Hematopoietic multipotent progenitor cell treated with erythropoietin and hydrocortisone succinate and interleukin-3 and kit ligand, for 8 days (in vitro differentiated cells): Measurements from ENCODE around the gene PTPN13.
A peak's percentile ranks its signal among the peaks of the same experiment; 100 is the strongest.

Experiments used
- DNase-seq: peaks from one replicate; pipeline ENCODE4 v3.0.0-alpha.2; 2015

The PTPN13 gene, protein sequence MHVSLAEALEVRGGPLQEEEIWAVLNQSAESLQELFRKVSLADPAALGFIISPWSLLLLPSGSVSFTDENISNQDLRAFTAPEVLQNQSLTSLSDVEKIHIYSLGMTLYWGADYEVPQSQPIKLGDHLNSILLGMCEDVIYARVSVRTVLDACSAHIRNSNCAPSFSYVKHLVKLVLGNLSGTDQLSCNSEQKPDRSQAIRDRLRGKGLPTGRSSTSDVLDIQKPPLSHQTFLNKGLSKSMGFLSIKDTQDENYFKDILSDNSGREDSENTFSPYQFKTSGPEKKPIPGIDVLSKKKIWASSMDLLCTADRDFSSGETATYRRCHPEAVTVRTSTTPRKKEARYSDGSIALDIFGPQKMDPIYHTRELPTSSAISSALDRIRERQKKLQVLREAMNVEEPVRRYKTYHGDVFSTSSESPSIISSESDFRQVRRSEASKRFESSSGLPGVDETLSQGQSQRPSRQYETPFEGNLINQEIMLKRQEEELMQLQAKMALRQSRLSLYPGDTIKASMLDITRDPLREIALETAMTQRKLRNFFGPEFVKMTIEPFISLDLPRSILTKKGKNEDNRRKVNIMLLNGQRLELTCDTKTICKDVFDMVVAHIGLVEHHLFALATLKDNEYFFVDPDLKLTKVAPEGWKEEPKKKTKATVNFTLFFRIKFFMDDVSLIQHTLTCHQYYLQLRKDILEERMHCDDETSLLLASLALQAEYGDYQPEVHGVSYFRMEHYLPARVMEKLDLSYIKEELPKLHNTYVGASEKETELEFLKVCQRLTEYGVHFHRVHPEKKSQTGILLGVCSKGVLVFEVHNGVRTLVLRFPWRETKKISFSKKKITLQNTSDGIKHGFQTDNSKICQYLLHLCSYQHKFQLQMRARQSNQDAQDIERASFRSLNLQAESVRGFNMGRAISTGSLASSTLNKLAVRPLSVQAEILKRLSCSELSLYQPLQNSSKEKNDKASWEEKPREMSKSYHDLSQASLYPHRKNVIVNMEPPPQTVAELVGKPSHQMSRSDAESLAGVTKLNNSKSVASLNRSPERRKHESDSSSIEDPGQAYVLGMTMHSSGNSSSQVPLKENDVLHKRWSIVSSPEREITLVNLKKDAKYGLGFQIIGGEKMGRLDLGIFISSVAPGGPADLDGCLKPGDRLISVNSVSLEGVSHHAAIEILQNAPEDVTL (N-terminal part only)

DNA sequence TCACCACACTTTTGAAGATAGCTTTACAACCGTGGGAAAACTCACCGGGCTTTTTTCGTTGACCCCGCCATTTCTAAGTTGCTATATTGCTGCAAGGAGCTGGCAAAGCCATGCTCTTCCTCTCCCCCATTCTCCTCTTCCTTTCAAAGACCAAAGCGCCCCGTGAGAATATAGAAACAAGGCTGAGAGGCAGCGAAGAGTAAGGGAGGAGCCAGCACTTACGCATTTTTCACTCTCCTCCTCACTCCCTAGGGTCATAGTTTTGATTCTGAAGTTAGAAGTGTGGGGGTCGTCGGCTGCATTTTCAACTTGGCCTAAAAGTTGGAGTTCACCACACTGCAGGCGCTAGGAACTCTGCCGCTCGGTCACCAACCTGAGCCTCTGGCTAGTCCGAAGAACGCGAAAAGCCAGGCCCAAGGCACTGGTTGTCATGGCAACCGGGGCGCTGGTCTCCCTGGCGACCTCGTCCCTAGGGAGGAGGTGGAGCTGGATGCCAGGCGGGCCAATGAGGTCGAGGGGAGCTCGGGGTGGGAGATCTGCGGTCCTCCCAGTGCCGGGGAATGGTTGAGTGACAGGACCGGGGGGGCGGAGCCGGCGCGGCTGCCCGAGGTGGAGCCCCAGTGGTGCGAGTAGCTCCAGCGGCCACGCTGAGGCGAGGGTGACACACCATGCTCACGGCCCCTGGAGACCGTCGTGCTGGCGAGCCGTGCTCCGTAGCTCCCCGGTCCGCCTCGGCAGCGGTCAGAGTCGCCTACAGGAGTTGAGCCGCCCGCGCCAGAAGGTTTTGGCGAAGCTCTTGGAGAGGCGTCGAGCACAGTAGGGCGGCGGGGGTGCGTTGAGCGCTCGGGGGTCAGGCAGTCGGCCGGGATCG, at the start of gene PTPN13:
TSS of gene PTPN13 (plus strand) at position 628 of the 871 bp plus-strand sequence. CDS start 40,942 bp downstream, outside the sequence.
- peak; percentile 94 for DNase-seq

DNA sequence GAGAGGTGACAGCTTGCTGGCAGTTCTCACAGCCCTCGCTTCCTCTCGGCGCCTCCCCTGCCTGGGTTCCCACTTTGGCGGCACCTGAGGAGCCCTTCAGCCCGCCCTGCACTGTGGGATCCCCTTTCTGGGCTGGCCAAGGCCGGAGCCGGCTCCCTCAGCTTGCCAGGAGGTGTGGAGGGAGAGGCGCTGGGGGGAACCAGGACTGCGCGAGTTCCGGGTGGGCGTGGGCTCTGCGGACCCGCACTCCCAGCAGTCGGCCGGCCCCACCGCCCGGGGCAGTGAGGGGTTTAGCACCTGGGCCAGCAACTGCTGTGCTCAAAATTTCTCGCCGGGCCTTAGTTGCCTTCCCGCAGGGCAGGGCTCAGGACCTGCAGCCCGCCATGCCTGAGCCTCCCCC, 47.0 kb upstream of the PTPN13 start:
- no peak for DNase-seq

DNA sequence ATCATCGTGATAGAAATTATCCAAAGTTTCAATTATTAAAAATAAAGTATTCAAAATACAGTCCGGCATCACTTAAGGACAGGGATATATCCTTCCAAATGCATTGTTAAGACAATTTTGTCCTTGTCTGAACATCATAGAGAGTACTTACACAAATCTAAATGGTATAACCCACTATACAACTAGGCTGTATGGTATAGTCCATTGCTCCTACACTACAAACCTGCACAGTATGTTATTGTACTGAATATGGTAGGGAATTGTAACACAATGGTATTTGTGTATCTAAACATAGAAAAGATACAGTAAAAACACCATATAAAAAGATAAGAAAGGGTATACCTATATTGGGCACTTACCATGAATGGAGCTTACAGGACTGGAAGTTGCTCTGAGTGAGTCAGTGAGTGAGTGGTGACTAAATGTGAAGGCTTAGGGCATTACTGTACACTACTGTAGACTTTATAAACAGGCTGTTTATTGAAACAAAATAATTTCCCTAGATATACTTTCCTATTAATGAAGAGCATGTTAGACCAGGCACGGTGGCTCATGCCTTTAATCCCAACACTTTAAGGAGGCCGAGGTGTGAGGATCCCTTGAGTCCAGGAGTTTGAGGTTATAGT, 44.8 kb upstream of the PTPN13 start:
- no peak for DNase-seq

DNA sequence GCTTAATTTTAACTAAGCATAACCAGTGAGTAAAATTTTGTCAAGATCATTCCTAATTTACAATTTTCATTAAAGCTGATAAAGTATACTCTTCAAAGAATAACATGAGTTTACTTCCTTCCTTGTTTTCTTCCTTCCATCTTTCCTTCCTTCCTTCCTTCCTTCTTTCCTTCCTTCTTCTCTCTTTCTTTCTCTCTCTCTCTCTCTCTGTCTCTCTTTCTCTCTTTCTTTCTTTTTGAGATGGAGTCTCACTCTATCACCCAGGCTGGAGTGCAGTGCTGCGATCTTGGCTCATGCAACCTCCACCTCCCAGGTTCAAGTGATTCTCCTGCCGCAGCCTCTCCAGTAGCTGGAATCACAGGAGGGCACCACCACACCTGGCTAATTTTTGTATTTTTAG, 42.7 kb upstream of the PTPN13 start:
- no peak for DNase-seq

DNA sequence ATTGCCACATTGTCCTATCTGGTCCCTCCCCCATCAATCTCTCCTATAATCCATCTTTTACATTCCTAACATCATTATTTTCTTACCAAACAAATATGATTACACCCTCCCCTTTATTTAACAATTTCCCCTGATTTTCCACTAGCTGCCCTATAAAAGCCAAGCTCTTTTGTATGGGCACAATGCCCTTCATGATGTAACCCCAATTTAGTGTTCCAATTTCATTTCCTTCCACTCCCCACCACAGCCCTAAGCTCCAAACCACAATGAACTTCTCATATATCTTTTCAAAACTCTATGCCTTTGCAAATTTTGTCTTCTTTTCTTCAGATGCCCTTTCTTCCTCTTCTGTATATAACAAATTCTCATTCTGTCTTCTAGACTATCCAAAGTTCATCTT, 39.5 kb upstream of the PTPN13 start:
- DNase-seq: no peak

DNA sequence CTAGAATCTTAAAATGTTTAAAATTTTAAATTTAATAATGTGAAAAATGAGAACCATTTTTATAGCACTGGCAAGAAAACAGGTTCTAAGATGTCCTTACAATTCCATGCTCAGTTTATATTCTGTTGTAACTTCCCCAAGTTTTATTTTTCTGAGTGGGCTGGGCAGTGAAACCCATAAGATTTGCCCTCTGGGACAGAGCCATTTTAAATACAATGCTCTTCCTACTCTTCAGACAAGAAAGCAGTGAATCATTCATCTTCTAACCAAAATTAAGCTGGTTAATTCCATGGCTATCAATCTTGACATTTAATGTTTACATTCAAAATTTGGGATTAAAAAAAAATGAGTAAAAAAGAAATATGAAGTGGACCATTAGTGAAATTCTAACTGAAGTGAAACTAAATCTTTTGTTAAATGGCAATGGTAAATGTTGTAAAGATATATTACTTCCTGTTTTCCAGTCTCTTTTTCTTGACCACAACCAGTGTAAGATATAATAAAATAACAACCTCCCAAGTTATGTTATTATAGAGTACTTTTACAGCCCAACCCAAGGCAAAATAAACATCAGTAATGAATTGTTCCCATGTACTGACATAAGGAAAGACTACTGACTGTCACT, 37.2 kb upstream of the PTPN13 start:
- no peak for DNase-seq

DNA sequence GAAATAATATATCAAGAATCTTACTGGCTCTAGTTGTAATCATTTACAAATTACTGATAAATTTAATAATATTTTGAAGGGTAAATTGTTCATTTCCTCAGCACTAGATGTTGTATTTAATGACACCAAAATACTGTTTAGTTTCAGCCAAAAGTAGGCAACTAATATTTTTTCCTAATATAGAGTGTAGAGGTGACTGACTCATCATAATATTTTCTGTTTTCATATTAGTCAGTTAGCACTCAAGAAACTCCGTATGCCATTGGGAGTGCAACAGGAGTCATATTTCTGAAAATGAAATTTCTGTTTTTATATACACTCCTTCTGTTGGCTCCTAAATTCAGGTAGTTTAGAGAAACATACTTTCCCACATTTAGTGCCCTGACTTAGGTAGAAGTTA, 36.6 kb upstream of the PTPN13 start:
- no peak for DNase-seq

DNA sequence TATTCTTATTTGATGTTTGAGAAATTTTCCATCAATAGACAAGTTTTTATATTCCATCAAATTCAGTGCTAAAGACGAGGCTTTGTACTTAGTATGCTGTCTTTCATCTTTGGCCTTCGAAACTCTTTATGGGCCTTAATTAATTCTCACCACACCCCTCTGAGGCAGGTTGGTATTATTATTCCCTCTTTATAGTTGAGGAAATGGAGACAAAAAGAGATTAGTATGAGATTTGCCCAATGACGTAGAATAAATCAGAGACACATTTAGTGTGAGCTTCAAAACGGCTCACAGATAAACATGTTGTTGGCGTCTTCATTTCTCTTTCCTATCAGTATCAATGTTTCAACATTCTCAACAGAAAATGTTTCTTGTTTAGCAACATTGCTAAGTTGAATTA, 35.9 kb upstream of the PTPN13 start:
- DNase-seq: no peak

DNA sequence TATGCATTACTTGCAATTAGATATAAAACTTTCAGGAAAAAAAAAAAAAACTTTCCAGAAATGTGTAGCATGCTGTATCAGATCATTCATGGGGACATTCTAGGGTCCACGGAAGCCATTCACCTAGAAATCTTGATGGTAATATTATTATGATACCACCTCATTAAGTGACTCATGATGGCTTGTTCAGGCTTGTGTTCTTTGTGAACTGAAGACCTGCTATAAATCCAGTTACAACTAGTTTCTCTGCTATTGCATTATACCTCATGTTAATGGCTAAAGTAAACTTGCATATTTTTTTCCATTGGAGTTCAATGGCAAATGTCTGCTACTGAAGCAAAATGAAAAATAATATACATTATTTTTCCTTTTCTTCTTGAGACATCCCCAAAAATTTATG, 35.3 kb upstream of the PTPN13 start:
- no peak for DNase-seq

DNA sequence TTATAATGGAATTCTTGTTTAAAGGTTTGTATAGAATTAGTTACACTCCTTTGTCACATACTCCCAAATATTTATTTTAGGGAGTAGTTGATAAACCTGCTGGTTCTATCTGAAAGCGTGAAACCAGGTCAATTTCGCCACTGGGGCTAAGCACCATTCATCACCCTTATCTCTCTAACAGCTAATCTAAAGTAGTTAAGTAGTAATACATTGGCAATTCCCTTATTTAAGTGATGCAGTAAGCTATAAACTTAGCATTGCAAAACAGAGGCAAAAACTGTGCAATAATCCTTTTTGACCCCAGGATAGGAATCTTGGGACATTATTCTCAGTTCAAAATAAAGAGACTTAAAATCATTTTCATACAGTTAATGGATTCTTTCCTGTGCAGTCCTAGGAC, 33.7 kb upstream of the PTPN13 start:
- DNase-seq: no peak

DNA sequence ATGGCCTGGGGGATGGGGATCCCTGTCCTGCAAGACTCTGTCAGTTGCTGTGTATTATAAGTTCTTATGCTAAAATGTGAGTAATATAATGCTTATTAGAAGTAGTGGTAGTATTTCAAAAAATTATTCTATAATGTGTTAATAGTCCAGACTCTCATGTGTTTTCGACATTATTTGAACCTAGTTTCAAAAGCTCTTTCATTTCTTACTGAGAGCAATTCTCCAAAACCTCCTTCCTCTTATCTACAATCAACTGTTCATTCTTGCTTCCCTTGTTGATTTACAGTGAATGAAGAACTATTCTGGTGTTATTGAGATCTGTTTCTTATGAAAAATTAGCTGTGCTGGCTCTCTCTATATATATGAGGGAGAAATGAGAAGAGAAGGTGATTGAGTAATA, 32.9 kb upstream of the PTPN13 start:
- DNase-seq: no peak

DNA sequence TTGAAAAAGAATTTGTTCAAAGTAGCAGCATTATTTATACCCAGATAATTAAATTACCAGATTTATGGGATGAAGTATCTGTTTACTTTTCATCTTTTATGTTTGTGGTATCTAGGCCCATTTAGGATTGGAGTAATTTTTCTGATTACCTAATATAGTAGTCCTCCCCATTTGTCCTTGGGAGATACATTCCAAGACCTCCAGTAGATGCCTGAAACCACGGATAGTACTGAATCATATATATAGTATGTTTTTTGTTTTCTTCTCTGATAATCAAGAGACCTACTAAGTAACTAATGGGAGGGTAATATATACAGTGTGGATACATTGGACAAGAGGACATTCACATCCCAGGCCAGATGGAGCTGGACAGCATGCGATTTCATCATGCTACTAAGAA, 30.7 kb upstream of the PTPN13 start:
- DNase-seq: no peak

DNA sequence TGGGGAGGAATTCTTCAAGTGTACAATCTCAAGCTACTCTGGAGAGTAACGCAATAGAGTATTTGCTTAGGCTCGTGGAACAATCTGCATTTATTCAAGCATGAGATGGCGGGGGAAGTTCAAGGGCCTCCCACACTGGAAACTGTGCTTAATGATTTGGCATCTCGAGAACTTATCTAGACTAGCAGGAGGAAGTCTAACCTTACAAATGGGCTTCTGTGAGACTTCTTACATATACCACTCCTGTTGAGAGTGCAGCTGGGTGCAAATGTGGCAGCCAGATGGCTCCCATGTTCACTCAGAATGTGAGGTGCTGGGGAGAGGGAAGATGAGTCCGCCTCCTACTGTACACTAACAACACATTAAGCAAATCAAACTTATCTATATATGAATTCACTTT, 29.3 kb upstream of the PTPN13 start:
- peak; percentile 43 for DNase-seq

DNA sequence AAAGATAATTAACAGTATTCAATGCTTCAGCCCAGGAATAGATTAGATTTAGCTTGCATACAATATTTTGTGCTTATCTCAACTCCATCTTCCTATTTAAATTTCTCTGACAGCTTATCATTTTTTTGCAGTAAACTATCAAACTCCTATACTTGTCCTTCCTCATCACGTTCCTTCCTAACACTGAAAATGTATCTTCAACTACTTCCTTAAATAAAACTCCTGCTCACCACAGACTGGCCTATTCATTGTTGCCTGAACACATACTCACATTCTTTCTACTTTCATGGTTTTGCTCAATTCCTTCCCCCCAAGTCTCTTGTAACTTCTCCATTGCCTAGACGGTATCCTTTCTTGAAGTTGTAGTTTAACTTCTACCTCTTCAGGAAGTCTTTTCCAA, 28.5 kb upstream of the PTPN13 start:
- DNase-seq: no peak

DNA sequence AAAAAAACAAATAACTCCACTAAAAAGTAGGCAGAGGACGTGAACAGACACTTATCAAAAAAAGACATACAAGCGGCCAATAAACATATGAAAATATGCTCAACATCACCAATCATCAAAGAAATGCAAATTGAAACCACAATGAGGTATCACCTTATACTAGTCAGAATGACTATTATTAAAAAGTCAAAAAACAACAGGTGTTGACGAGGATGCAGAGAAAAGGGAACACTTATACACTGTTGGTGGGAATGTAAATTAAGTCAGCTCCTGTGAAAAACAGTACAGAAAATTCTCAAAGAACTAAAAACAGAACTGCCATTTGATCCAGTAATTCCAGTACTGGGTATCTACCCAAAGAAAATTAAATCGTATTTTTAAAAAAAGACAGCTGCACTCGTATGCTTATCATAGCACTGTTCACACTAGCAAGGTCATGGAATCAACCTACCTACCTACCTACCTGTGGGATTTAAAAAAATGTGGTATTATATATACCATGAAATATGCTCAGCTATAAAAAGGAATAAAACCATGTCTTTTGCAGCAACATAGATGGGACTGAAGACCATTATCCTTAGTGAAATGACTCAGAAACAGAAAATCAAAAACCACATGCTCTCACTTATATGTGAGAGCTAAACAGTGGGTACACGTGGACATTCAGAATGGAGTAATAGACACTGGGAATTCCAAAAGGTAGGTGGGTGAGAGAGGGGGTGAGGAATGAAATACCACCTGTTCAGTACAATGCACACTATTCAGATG, 24.8 kb upstream of the PTPN13 start:
- DNase-seq: no peak

DNA sequence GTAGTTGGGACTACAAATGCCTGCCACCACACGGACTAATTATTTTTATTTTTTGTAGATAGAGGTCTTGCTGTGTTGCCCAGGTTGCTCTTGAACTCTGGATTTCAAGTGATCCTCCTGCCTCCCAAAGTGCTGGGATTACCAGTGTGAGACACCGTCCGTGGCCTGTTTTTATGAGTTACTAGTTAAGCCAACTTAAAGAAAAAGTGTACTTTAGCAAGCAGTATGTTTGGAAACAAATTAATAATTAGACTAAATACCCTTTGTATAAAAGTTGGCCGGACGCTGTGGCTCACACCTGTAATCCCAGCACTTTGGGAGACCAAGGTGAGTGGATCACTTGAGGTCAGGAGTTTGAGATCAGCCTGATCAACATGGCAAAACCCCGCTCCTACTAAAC, 14.2 kb upstream of the PTPN13 start:
- no peak for DNase-seq

DNA sequence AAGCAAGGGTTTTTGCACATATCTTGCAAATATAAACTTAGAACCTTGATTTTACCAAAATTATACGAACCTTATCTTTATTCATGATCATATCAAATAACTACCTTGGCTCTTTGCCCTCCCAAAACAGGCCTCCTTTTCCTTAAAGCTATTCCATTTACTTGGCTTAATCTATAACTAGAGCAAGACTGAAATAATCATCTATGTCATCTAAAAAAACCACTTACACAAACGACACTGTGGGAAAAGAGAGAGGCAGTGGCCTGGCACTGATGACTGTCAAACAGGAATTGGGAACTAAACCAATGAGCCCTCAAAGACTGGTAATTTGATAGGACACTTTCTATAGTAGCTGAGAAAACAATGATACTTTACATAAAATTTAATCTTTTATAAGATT, 11.7 kb upstream of the PTPN13 start:
- peak; percentile 20 for DNase-seq

DNA sequence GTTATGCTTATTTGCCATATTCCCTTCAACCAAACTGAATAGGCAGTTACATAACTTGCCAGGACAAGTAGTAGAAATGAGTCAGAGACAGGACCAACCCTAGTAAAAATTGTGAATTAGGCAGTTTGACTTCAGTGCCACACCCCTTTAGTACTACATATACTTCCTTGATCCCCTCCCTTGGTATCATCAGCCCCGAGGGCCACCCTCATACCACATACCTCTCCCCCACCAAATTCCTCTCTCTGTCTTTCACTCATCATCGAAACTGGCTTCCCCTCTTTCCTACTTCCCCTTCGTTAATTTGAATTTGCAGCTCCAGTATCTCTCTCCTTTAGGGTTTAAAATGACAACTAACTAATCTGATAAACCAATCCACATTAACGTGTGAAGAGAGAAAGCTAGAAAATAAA, 7.9 kb upstream of the PTPN13 start:
- peak; percentile 3 for DNase-seq

DNA sequence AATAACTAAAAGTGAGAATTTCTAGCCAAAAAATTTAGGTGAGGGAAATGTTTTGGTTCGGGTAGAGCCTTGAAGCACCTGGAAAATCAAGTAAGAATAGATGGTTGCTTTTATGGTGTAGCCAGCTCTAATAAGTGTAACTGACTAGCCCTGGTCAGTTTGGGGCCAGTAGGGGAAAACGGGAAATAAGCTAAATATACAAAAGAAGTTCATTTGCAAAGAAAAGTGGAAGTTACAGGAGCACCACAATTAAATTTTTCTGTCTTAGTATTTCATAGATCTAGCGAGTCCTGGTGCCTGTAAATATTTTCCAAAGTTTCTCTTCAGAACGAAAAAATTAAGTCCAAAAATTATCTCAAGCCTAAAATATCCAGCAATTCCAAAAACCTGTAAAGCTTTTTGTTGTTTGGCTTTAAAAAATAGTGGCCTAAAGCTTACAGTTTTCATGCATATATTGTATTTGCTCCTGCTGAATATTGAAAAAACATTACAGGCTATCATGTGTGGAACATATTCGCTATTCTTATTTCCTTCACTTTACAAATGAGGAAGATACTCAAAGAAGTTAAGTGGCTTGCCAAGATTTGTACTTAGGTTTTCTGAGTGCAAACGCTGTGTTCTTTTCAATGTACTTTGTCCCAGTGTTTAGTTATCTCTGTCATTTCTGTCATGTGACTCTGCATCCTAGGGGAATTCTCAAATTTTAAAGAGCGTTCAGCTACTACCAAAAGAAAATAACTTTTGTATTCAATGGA, 7.3 kb upstream of the PTPN13 start:
- DNase-seq: no peak
